Right lobe of liver (tissue), 6 donors: Measurements from ENCODE around the gene AGAP5. TPM values are rescaled to one million over a fixed set of nuclear protein-coding genes. Genes with fewer than 3 reads are reported as not detected.
A peak's percentile ranks its signal among the peaks of the same experiment; 100 is the strongest.

ENCODE experiments used
- ATAC-seq, 4 donors: fragments of 200-7000 bp; cut with Tn5 transposase; one replicate each; pipeline ENCODE4 v1.9.1; 2020; ENCODE audit warnings: mild to moderate bottlenecking in 4 of 4, moderate library complexity in 4 of 4
- DNase-seq, 3 donors: peaks; one replicate each; pipeline ENCODE4 v3.0.0-alpha.2; 2020
- H3K27ac ChIP-seq, 3 donors: fragments of 200-600 bp; one replicate each; pipeline ENCODE4 v1.8.0; 2022
- H3K27me3 ChIP-seq, 2 donors: fragments of 200-600 bp; one replicate each; pipeline ENCODE4 v1.8.0; 2022
- H3K36me3 ChIP-seq, 4 donors: fragments of 200-600 bp; sonication (generic) in 1 of 4; one replicate each; pipeline versions ENCODE4 v1.5.1 to v1.8.0; 2017 to 2022; ENCODE audit warnings: control low read depth in 1 of 4
- H3K4me1 ChIP-seq, 4 donors: fragments of 200-600 bp; sonication (generic) in 1 of 4; one replicate each; pipeline versions ENCODE4 v1.5.1 to v1.8.0; 2017 to 2022; ENCODE audit warnings: control low read depth in 1 of 4
- H3K4me3 ChIP-seq, 3 donors: fragments of 200-600 bp; one replicate each; pipeline ENCODE4 v1.8.0; 2022
- H3K9me3 ChIP-seq, 4 donors: fragments of 200-600 bp; sonication (generic) in 1 of 4; one replicate each; pipeline versions ENCODE4 v1.5.1 to v1.8.0; 2017 to 2022; ENCODE audit warnings: control low read depth in 1 of 4
- POLR2A ChIP-seq: fragments of 450-650 bp; IDR thresholded peaks from one replicate; pipeline ENCODE4 v1.6.1; 2017; ENCODE audit warnings: antibody characterized with exemption, mild to moderate bottlenecking
- WGBS: methylation state at CpG from one replicate; pipeline ENCODE4 v1.1.6; 2018; ENCODE audit warnings: low coverage, low lambda C conversion rate; ENCODE audit not compliant: insufficient coverage; ENCODE audit errors: missing lambda C conversion rate; 5-methylcytosine and 5-hydroxymethylcytosine counted together
- intact Hi-C, 2 donors: fragments of 100-400 bp; cut with DNase I; formaldehyde crosslinking; loops; one replicate each; pipeline versions ENCODE4 v1.11.2 to v1.14.1; 2022
- total RNA-seq, 6 experiments: library from RNA; depleted of rRNA in 2 of 6; stranded (reverse); fragments of >200 nt in 2 of 6; fragmentation: NEBNext Ultra II Directional in 3 of 6; extraction: Animal tissue kit (Norgen Biotek cat#: 25700) in 3 of 6; gene quantifications; one replicate each; pipeline versions ENCODE4 v1.1.0 to v1.2.4, GENCODE V29; 2016 to 2023
- TF ChIP-seq, protein P1 (sequence below), 4 donors: fragments of 200-600 bp in 3 of 4; fragments of 450-650 bp in 1 of 4; IDR thresholded peaks; one replicate each; pipeline versions ENCODE4 v1.5.1 to v1.8.0; 2016 to 2022; ENCODE audit warnings: antibody characterized with exemption in 4 of 4, mild to moderate bottlenecking in 2 of 4
- donor health status: DM: no; HTN: yes; CAD: no.
- donor health status: DM: no; HTN: no; CAD: no.
- donor health status: DM: no; HTN: no; CAD: no.
- donor health status: DM: no; HTN: yes; CAD: no.
- donor health status: DM: no; HTN: yes; CAD: no.

The AGAP5 gene
- total RNA-seq, 6 experiments from 2014 or later = 2.5 to 6.2 (median 4.5) TPM

DNA sequence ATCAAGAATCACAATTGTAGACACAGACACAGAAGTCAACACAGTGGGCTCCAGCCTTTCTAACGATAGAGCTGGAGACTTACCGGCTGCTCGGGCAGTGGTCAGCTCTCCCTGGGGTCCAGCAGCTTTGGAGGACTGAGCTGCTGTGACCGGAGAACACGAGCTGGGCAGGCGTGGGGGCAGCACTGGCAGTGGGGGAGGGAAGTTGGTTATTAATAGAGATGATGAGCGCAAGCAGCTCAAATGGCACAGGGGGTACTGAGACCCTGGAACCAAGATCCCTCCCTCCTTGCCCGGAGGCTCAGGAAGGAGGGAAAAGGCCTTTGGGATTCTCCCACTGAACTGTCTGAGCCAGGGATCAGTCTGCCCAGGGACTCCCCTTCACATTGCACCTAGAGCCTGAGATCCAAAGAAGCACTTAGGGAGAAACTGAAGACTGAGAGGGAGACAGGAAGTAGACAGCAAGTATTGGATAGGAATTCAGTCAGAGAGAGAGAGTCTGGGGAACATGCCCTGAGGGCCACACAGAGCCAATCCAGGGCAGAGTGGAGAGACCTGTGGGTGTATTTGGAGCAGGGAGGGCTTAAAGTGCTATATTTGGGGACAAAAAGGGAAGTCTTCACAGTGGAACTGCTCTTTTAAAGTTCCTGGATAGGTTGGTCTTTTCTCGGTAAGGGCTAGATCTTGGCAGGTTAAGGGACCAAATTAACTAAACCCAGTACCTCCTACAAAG, 56.4 kb downstream of the AGAP5 start, which contains the start of gene MYOZ1:
Gene MYOZ1, minus strand, starts transcription at position 147 of the 733 bp plus-strand sequence. CDS start 1,457 bp downstream, outside the sequence.
- intact Hi-C loops = loop anchor here (5.0 kb wide), 1 partner anchor 109 kb away; no protein-coding TSS in a partner anchor
- no peaks in the 10 kb centered on the region for H3K4me1 ChIP-seq
- no peak within 1 kb of the TSS for H3K4me3 ChIP-seq
- TF ChIP-seq, protein P1, sequence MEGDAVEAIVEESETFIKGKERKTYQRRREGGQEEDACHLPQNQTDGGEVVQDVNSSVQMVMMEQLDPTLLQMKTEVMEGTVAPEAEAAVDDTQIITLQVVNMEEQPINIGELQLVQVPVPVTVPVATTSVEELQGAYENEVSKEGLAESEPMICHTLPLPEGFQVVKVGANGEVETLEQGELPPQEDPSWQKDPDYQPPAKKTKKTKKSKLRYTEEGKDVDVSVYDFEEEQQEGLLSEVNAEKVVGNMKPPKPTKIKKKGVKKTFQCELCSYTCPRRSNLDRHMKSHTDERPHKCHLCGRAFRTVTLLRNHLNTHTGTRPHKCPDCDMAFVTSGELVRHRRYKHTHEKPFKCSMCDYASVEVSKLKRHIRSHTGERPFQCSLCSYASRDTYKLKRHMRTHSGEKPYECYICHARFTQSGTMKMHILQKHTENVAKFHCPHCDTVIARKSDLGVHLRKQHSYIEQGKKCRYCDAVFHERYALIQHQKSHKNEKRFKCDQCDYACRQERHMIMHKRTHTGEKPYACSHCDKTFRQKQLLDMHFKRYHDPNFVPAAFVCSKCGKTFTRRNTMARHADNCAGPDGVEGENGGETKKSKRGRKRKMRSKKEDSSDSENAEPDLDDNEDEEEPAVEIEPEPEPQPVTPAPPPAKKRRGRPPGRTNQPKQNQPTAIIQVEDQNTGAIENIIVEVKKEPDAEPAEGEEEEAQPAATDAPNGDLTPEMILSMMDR (IDR thresholded peaks at IDR 0.05) = no peak
- TF ChIP-seq POLR2A = no peak
- H3K36me3 ChIP-seq = no peaks in the 10 kb centered on the region
- H3K27me3 ChIP-seq = no peaks in the 10 kb centered on the region
- no peak for DNase-seq
- no peaks in the 10 kb centered on the region for H3K9me3 ChIP-seq
- ATAC-seq = peak in 1 of 4 donors; percentile 13
- 49% methylated on average over 7 of the region's 9 CpGs for WGBS
- no peak within 1 kb of the TSS for H3K27ac ChIP-seq

DNA sequence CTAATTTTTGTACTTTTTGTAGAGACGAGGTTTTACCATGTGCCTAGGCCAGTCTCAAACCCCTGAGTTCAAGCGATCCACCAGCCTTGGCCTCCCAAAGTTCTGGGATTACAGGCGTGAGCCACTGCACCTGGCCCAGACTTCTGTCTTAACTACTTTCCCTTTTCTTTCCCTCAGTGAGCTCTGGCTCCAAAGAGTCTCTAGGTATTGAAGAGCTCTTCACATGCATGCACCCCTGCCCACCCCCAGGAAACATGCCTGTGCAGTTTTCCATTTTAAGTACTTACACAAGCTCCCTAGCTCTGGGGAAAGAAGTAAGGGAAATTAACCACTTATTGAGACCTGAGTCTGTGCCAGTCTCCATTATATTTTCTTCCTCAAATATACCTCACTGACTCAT, 58.6 kb downstream of the AGAP5 start:
- no CpG with 5 or more reads among the region's 3 CpGs for WGBS

DNA sequence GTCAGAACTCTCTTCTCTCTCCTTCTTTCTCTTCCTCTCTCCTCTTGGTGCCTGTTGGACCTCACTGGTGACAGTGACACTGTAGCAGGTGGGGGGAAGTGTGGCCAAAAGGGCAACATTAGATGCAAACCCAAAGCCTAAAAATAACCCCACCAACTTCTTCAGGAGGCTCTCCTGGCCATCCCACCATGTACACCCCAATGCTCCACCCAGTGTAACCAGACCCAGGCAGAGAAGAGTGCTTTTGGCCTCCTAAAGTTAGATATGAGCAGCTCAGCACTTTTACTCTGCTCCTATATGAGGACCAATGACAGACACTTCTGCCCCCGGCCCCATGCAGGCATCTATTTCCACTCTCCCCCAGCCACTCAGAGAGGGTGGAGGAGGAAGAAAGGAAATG, 62.1 kb downstream of the AGAP5 start:
- Histone ChIP-seq H3K4me1 (no peaks in the 10 kb centered on the region), H3K9me3 (no peaks in the 10 kb centered on the region), H3K36me3 (no peaks in the 10 kb centered on the region), H3K4me3 (no peak overlapping the region), H3K27me3 (no peaks in the 10 kb centered on the region), H3K27ac (no peak overlapping the region)
- WGBS = 45% methylated on average over 1 of the region's 1 CpG
- no peak for ATAC-seq
- intact Hi-C loops = no loop called here
- no peak for DNase-seq
- TF ChIP-seq POLR2A = no peak
- TF ChIP-seq, protein P1 (IDR thresholded peaks at IDR 0.05) = no peak

More for the DNA sequence above, 58.6 kb downstream of the AGAP5 start:
- TF ChIP-seq, protein P1 (IDR thresholded peaks at IDR 0.05) = no peak
- TF ChIP-seq POLR2A = no peak
- no peak for DNase-seq
- intact Hi-C loops = no loop called here
- Histone ChIP-seq H3K27ac (no peak overlapping the region), H3K4me1 (no peaks in the 10 kb centered on the region), H3K36me3 (no peaks in the 10 kb centered on the region), H3K27me3 (no peaks in the 10 kb centered on the region), H3K4me3 (no peak overlapping the region), H3K9me3 (no peaks in the 10 kb centered on the region)
- no peak for ATAC-seq

GRCh38 chr10:73634421-73634820, 63.5 kb downstream of the AGAP5 start:
- Histone ChIP-seq H3K27me3 (no peaks in the 10 kb centered on the region), H3K36me3 (no peaks in the 10 kb centered on the region), H3K27ac (no peak overlapping the region), H3K9me3 (no peaks in the 10 kb centered on the region), H3K4me1 (no peaks in the 10 kb centered on the region), H3K4me3 (no peak overlapping the region)
- ATAC-seq (peak in 1 of 4 donors; percentile 25), DNase-seq (no peak)
- 68% methylated on average over 5 of the region's 5 CpGs for WGBS
- TF ChIP-seq POLR2A = no peak
- TF ChIP-seq, protein P1 (IDR thresholded peaks at IDR 0.05) = no peak
- intact Hi-C loops = no loop called here
